WTC11 (cell line): ENCODE measurements around the gene CCL23. TPM values are rescaled to one million over a fixed set of nuclear protein-coding genes. Genes with fewer than 3 reads are reported as not detected.

ENCODE experiments used
- ATAC-seq: fragments of 200-7000 bp; cut with Tn5 transposase; 2 replicates; pipeline ENCODE4 v1.10.0; 2021; ENCODE audit warnings: mild to moderate bottlenecking, moderate library complexity
- CTCF ChIA-PET: fragments of 300-600 bp; sonication (Branson Sonifier 250); formaldehyde crosslinking; loops from one replicate; lab custom pipeline; 2021; ENCODE audit warnings: antibody characterized with exemption; lab: Charles Lee
- POLR2A ChIA-PET: fragments of 350-600 bp; sonication (Branson Sonifier 250); formaldehyde crosslinking; loops from one replicate; lab custom pipeline; 2021; ENCODE audit warnings: antibody characterized with exemption; lab: Charles Lee
- DNase-seq: peaks from one replicate; pipeline ENCODE4 v3.0.0; 2021; ENCODE audit warnings: low spot score
- H3K27ac Mint-ChIP-seq: 2 replicates; pipeline ENCODE4 v1.8.0; 2021; ENCODE audit warnings: mixed read lengths
- H3K27me3 Mint-ChIP-seq: 2 replicates; pipeline ENCODE4 v1.8.0; 2021; ENCODE audit warnings: low read depth, mild to moderate bottlenecking, moderate library complexity, mixed read lengths
- H3K36me3 Mint-ChIP-seq: 2 replicates; pipeline ENCODE4 v1.8.0; 2021; ENCODE audit warnings: mixed read lengths
- H3K4me1 Mint-ChIP-seq: 2 replicates; pipeline ENCODE4 v1.8.0; 2022; ENCODE audit warnings: mixed read lengths
- H3K4me3 Mint-ChIP-seq: 2 replicates; pipeline ENCODE4 v1.8.0; 2021; ENCODE audit warnings: mild to moderate bottlenecking, moderate library complexity, mixed read lengths
- H3K9me3 Mint-ChIP-seq: 2 replicates; pipeline ENCODE4 v1.8.0; 2021; ENCODE audit warnings: mixed read lengths
- CTCF ChIP-seq: fragments of 200-600 bp; IDR thresholded peaks from 2 replicates; pipeline ENCODE4 v1.8.0; 2022; ENCODE audit warnings: antibody characterized with exemption
- EMX1 ChIP-seq: fragments of 250-450 bp; sonication (Bioruptor Pico); IDR thresholded peaks from 2 replicates; pipeline ENCODE4 v1.8.0; 2021; ENCODE audit warnings: mild to moderate bottlenecking
- ESRRA ChIP-seq: sonication (generic); formaldehyde crosslinking; IDR thresholded peaks from 2 replicates; pipeline ENCODE4 v1.8.1; 2022; ENCODE audit warnings: mild to moderate bottlenecking, missing genetic modification reagents, borderline replicate concordance
- JUN ChIP-seq: sonication (generic); formaldehyde crosslinking; IDR thresholded peaks from 2 replicates; pipeline ENCODE4 v1.8.0; 2023; ENCODE audit warnings: mild to moderate bottlenecking, missing genetic modification reagents
- KAT7 ChIP-seq: sonication (generic); formaldehyde crosslinking; IDR thresholded peaks from 2 replicates; pipeline ENCODE4 v1.8.1; 2023; ENCODE audit warnings: missing genetic modification reagents, mild to moderate bottlenecking, borderline replicate concordance
- NFATC4 ChIP-seq: fragments of 250-450 bp; sonication (Bioruptor Pico); IDR thresholded peaks from 2 replicates; pipeline ENCODE4 v1.9.0; 2021; ENCODE audit warnings: mild to moderate bottlenecking
- NR1H2 ChIP-seq: sonication (generic); formaldehyde crosslinking; IDR thresholded peaks from 2 replicates; pipeline ENCODE4 v1.9.0; 2021; ENCODE audit warnings: mild to moderate bottlenecking, moderate library complexity, missing genetic modification reagents
- PREB ChIP-seq: sonication (generic); formaldehyde crosslinking; IDR thresholded peaks from 2 replicates; pipeline ENCODE4 v1.8.1; 2022; ENCODE audit warnings: mild to moderate bottlenecking, missing genetic modification reagents, moderate library complexity, borderline replicate concordance
- RELA ChIP-seq: sonication (generic); formaldehyde crosslinking; IDR thresholded peaks from 2 replicates; pipeline ENCODE4 v1.8.1; 2022; ENCODE audit warnings: missing genetic modification reagents, mild to moderate bottlenecking, borderline replicate concordance
- SMAD3 ChIP-seq: sonication (generic); formaldehyde crosslinking; IDR thresholded peaks from 2 replicates; pipeline ENCODE4 v1.8.0; 2022; ENCODE audit warnings: missing genetic modification reagents, mild to moderate bottlenecking, borderline replicate concordance
- TEAD1 ChIP-seq: sonication (generic); formaldehyde crosslinking; IDR thresholded peaks from 2 replicates; pipeline ENCODE4 v1.8.0; 2022; ENCODE audit warnings: mild to moderate bottlenecking, missing genetic modification reagents
- USF1 ChIP-seq: sonication (generic); formaldehyde crosslinking; IDR thresholded peaks from 2 replicates; pipeline ENCODE4 v1.8.0; 2022; ENCODE audit warnings: mild to moderate bottlenecking, missing genetic modification reagents
- ZNF232 ChIP-seq: sonication (generic); formaldehyde crosslinking; IDR thresholded peaks from 2 replicates; pipeline ENCODE4 v1.8.0; 2022; ENCODE audit warnings: mild to moderate bottlenecking, missing genetic modification reagents
- ZNF512 ChIP-seq: sonication (generic); formaldehyde crosslinking; IDR thresholded peaks from 2 replicates; pipeline ENCODE4 v1.8.1; 2022; ENCODE audit warnings: missing genetic modification reagents, borderline replicate concordance
- ZNF532 ChIP-seq: fragments of 250-450 bp; sonication (Bioruptor Pico); IDR thresholded peaks from 2 replicates; pipeline ENCODE4 v1.9.0; 2021; ENCODE audit warnings: mild to moderate bottlenecking, borderline replicate concordance
- total RNA-seq: library from RNA; stranded (reverse); gene quantifications from 3 replicates; pipeline ENCODE4 v1.2.3, GENCODE V29; 2021

CCL23 gene
- total RNA-seq, 1 experiment from 2014 or later, result not detected

GRCh38 chr17:35984140-35984539, 33.6 kb downstream of the CCL23 start:
- no peaks in the 10 kb centered on the region for H3K27me3 Mint-ChIP-seq
- CTCF ChIA-PET, result interaction anchor here (0.8 kb wide), 1 partner anchor 89 kb away, joined by 3 read pairs; no protein-coding TSS in a partner anchor

GRCh38 chr17:35982409-35983191, 35.2 kb downstream of the CCL23 start:
- DNase-seq (no peak), ATAC-seq (no peak)
- H3K4me1 Mint-ChIP-seq, result no peaks in the 10 kb centered on the region
- H3K27ac Mint-ChIP-seq, result no peak overlapping the region
- no peak overlapping the region for H3K4me3 Mint-ChIP-seq
- H3K9me3 Mint-ChIP-seq, result no peaks in the 10 kb centered on the region
- CTCF ChIA-PET, result interaction anchor here (0.6 to 8.5 kb wide), 11 partner anchors 13 to 500 kb away, joined by 3 to 159 read pairs (median 5); no protein-coding TSS in a partner anchor
- H3K27me3 Mint-ChIP-seq, result no peaks in the 10 kb centered on the region; the same call in 1 of the 2 replicates
- POLR2A ChIA-PET, result no interaction called here
- H3K36me3 Mint-ChIP-seq, result no peaks in the 10 kb centered on the region
- no peak for TF ChIP-seq KAT7
- TF ChIP-seq PREB (CRISPR knock-in tag), result no peak
- no peak for TF ChIP-seq RELA (CRISPR knock-in tag)
- no peak for TF ChIP-seq USF1 (CRISPR knock-in tag)
- no peak for TF ChIP-seq JUN (CRISPR knock-in tag)
- TF ChIP-seq ZNF512, result no peak
- TF ChIP-seq EMX1 (CRISPR knock-in tag), result no peak
- no peak for TF ChIP-seq CTCF
- no peak for TF ChIP-seq TEAD1 (CRISPR knock-in tag)
- no peak for TF ChIP-seq ESRRA (CRISPR knock-in tag)
- no peak for TF ChIP-seq NFATC4 (CRISPR knock-in tag)
- no peak for TF ChIP-seq NR1H2 (CRISPR knock-in tag)

More at GRCh38 chr17:35984140-35984539, 33.6 kb downstream of the CCL23 start:
- ATAC-seq, result no peak
- H3K4me1 Mint-ChIP-seq, result no peaks in the 10 kb centered on the region
- no peak overlapping the region for H3K4me3 Mint-ChIP-seq
- no peak for DNase-seq
- no peaks in the 10 kb centered on the region for H3K36me3 Mint-ChIP-seq
- TF ChIP-seq SMAD3 (CRISPR knock-in tag), result no peak
- no peak for TF ChIP-seq ZNF232
- no peak for TF ChIP-seq ESRRA (CRISPR knock-in tag)
- no peak for TF ChIP-seq ZNF532
- TF ChIP-seq ZNF512, result no peak
- TF ChIP-seq RELA (CRISPR knock-in tag), result no peak
- TF ChIP-seq, all 79 proteins: peak for 0
- no peaks in the 10 kb centered on the region for H3K9me3 Mint-ChIP-seq
- POLR2A ChIA-PET, result no interaction called here
- no peak overlapping the region for H3K27ac Mint-ChIP-seq
